Measurements from ENCODE around the gene SMCHD1. TPM values are rescaled to one million over a fixed set of nuclear protein-coding genes. Genes with fewer than 3 reads are reported as not detected.
"Not testable (repeated sequence)": the region's sequence is repeated elsewhere in the genome, so short reads cannot be mapped to it uniquely, and the experiment has no call there.

The SMCHD1 gene
- polyA plus RNA-seq, 4 donors = 52.4 to 65.8 (median 62.7) TPM

- DNase-seq (ENCODE audit: low read depth in 4 of 4, low spot score in 3 of 4) = no peak
These were observed 60.5 kb downstream of the SMCHD1 start for GRCh38 chr18:2715990-2716389.

- no peak for DNase-seq (ENCODE audit: low read depth in 4 of 4, low spot score in 3 of 4)
These were observed 61.1 kb downstream of the SMCHD1 start for GRCh38 chr18:2716394-2717326.

GRCh38 chr18:2717407-2717806, 61.9 kb downstream of the SMCHD1 start:
- DNase-seq (ENCODE audit: low read depth in 4 of 4, low spot score in 3 of 4) = no peak

- no peak for DNase-seq (ENCODE audit: low read depth in 4 of 4, low spot score in 3 of 4)
These were observed 63.5 kb downstream of the SMCHD1 start for GRCh38 chr18:2719040-2719439.

GRCh38 chr18:2723207-2723606, 67.7 kb downstream of the SMCHD1 start:
- no peak for DNase-seq (ENCODE audit: low read depth in 4 of 4, low spot score in 3 of 4)

GRCh38 chr18:2729757-2730156, 74.2 kb downstream of the SMCHD1 start:
- DNase-seq (ENCODE audit: low read depth in 4 of 4, low spot score in 3 of 4) = no peak

GRCh38 chr18:2736823-2737222, 81.3 kb downstream of the SMCHD1 start:
- no peak for DNase-seq (ENCODE audit: low read depth in 4 of 4, low spot score in 3 of 4)

- DNase-seq (ENCODE audit: low read depth in 4 of 4, low spot score in 3 of 4) = not testable (repeated sequence)
These were observed 84.6 kb downstream of the SMCHD1 start for GRCh38 chr18:2740082-2740481.

- no peak for DNase-seq (ENCODE audit: low read depth in 4 of 4, low spot score in 3 of 4)
These were observed 90.7 kb downstream of the SMCHD1 start for GRCh38 chr18:2746274-2746673.

- DNase-seq (ENCODE audit: low read depth in 4 of 4, low spot score in 3 of 4) = no peak
These were observed 102.8 kb downstream of the SMCHD1 start for GRCh38 chr18:2758309-2758708.

- no peak for DNase-seq (ENCODE audit: low read depth in 4 of 4, low spot score in 3 of 4)
These were observed 119.1 kb downstream of the SMCHD1 start for GRCh38 chr18:2774669-2775068.

- DNase-seq (ENCODE audit: low read depth in 4 of 4, low spot score in 3 of 4) = no peak
These were observed 121.1 kb downstream of the SMCHD1 start for GRCh38 chr18:2776601-2777000.

GRCh38 chr18:2777241-2777640, 121.7 kb downstream of the SMCHD1 start:
- DNase-seq (ENCODE audit: low read depth in 4 of 4, low spot score in 3 of 4) = no peak

- DNase-seq (ENCODE audit: low read depth in 4 of 4, low spot score in 3 of 4) = no peak
These were observed 125.2 kb downstream of the SMCHD1 start for GRCh38 chr18:2780750-2781149.

- no peak for DNase-seq (ENCODE audit: low read depth in 4 of 4, low spot score in 3 of 4)
These were observed 131.7 kb downstream of the SMCHD1 start for GRCh38 chr18:2787225-2787624.

GRCh38 chr18:2792395-2792794, 136.9 kb downstream of the SMCHD1 start:
- no peak for DNase-seq (ENCODE audit: low read depth in 4 of 4, low spot score in 3 of 4)

- DNase-seq (ENCODE audit: low read depth in 4 of 4, low spot score in 3 of 4) = no peak
These were observed 138.6 kb downstream of the SMCHD1 start for GRCh38 chr18:2794159-2794558.

- DNase-seq (ENCODE audit: low read depth in 4 of 4, low spot score in 3 of 4) = no peak
These were observed 142.4 kb downstream of the SMCHD1 start for GRCh38 chr18:2797951-2798350.

GRCh38 chr18:2799369-2799768, 143.8 kb downstream of the SMCHD1 start:
- DNase-seq (ENCODE audit: low read depth in 4 of 4, low spot score in 3 of 4) = no peak

GRCh38 chr18:2805970-2806943, 150.7 kb downstream of the SMCHD1 start:
- DNase-seq (ENCODE audit: low read depth in 4 of 4, low spot score in 3 of 4) = no peak

- DNase-seq (ENCODE audit: low read depth in 4 of 4, low spot score in 3 of 4) = not testable (repeated sequence)
These were observed 153.1 kb downstream of the SMCHD1 start for GRCh38 chr18:2808640-2809039.

Data from right renal pelvis (tissue), 4 donors.